Measurements from ENCODE around the gene CCDC74A.

- TF ChIP-seq POLR2A (IDR thresholded peaks at IDR 0.05) (no peak), CTCF (IDR thresholded peaks at IDR 0.05) (no peak), POLR2AphosphoS5 (IDR thresholded peaks at IDR 0.05) (no peak), EP300 (IDR thresholded peaks at IDR 0.05) (no peak)
Observed at GRCh38 chr2:131566371-131566770, 38.7 kb downstream of the CCDC74A start.

All from upper lobe of left lung (tissue), 4 donors.